Fibroblast of the aortic adventitia (primary cell): ENCODE results near the gene UBE2Q1. TPM values are rescaled to one million over a fixed set of nuclear protein-coding genes. Genes with fewer than 3 reads are reported as not detected.

Experiments used
- DNase-seq: peaks from one replicate; pipeline ENCODE4 v3.0.0-alpha.2; 2010; ENCODE audit warnings: low read depth
- H3K4me3 ChIP-seq: 2 replicates; pipeline ENCODE4 v1.5.1; 2011; ENCODE audit warnings: low read depth, mild to moderate bottlenecking, control low read depth, low read length, moderate library complexity
- CTCF ChIP-seq: IDR thresholded peaks from 2 replicates; pipeline ENCODE4 v1.5.1; 2011; ENCODE audit warnings: mild to moderate bottlenecking, low read length, control low read depth, inconsistent platforms; ENCODE audit not compliant: insufficient read depth
- total RNA-seq: library from RNA; depleted of rRNA; stranded (reverse); fragments of >200 nt; gene quantifications from 2 replicates; pipeline ENCODE4 v1.2.3, GENCODE V29; 2012; ENCODE audit warnings: low replicate concordance

Gene UBE2Q1
- total RNA-seq, 1 donor: 26.1 TPM

- no peak for TF ChIP-seq CTCF
- peak; percentile 45 for DNase-seq
These were observed 40.6 kb upstream of the UBE2Q1 start for GRCh38 chr1:154598871-154599635.

GRCh38 chr1:154595621-154596020 lies 37.2 kb upstream of the UBE2Q1 start:
- no peak overlapping the region for H3K4me3 ChIP-seq
- no peak for TF ChIP-seq CTCF
- DNase-seq: peak; percentile 16

More at GRCh38 chr1:154598871-154599635, 40.6 kb upstream of the UBE2Q1 start:
- H3K4me3 ChIP-seq: no peak overlapping the region

- H3K4me3 ChIP-seq: no peak overlapping the region
- TF ChIP-seq CTCF: no peak
- no peak for DNase-seq
These were observed 36.3 kb upstream of the UBE2Q1 start for GRCh38 chr1:154594811-154595210.

GRCh38 chr1:154593390-154593789 lies 34.9 kb upstream of the UBE2Q1 start:
- no peak for TF ChIP-seq CTCF
- no peak overlapping the region for H3K4me3 ChIP-seq
- no peak for DNase-seq

- no peak overlapping the region for H3K4me3 ChIP-seq
- no peak for DNase-seq
- TF ChIP-seq CTCF: no peak
These were observed 32.7 kb upstream of the UBE2Q1 start for GRCh38 chr1:154591206-154591605.

- DNase-seq: no peak
These were observed 32.3 kb upstream of the UBE2Q1 start for GRCh38 chr1:154590756-154591155.

More at GRCh38 chr1:154590756-154591155, 32.3 kb upstream of the UBE2Q1 start:
- H3K4me3 ChIP-seq: no peak overlapping the region
- no peak for TF ChIP-seq CTCF
